Activated CD8-positive, alpha-beta memory T cell treated with anti-CD3 and anti-CD28 coated beads, Interleukin-2, amount 50 U/mL, for 24 hours (primary cell): ENCODE data around the gene RBMY1F.
"Not testable (repeated sequence)": the region's sequence is repeated elsewhere in the genome, so short reads cannot be mapped to it uniquely, and the experiment has no call there.

ENCODE experiments used
- DNase-seq: peaks from one replicate; pipeline ENCODE4 v3.0.0-alpha.2; 2020; ENCODE audit errors: extremely low read depth

The RBMY1F gene

DNA sequence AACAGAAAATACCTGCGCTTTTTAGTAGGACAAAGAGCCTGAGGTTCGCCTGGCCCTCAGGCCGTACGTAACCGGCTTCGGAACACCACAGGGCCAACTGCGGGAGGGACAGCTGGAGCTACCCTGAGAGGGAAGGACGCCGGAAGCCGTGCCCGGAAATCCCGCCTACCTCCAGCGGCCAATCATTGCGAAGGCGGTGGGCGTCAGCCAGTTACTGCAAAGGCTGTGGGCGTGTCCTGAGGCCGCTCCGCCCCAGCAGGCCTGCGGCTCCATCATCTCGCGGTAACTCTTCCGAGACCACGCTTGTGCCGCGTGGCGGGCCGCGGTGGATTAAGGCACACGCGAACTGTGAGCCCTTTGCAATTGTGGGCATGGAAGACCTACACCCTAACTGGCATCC is at the start of gene RBMY1F:
Gene RBMY1F, minus strand, starts transcription at position 101 of the 400 bp plus-strand sequence. CDS start 1,954 bp downstream, outside the sequence.
- DNase-seq, result not testable (repeated sequence)

DNA sequence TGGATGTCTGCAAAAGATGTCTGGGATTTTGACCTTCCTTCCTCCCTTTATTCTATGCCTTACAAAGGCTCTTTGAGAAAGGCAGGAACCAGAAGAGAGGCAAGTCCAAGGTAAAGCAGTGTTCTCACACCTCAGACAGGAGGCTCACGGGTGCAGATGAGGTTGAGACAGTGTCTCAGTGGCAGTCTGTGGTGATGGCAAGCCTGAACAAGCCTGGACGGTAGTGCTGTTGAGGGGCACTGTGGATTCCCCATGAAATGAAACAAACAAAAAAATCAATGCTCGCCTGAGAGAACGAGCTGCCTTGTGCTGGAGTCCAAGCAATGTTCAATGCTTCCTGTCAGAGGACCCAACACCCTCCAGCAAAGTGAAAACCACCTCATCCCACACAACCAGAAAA is 31.6 kb downstream of the RBMY1F start:
- DNase-seq, result not testable (repeated sequence)

DNA sequence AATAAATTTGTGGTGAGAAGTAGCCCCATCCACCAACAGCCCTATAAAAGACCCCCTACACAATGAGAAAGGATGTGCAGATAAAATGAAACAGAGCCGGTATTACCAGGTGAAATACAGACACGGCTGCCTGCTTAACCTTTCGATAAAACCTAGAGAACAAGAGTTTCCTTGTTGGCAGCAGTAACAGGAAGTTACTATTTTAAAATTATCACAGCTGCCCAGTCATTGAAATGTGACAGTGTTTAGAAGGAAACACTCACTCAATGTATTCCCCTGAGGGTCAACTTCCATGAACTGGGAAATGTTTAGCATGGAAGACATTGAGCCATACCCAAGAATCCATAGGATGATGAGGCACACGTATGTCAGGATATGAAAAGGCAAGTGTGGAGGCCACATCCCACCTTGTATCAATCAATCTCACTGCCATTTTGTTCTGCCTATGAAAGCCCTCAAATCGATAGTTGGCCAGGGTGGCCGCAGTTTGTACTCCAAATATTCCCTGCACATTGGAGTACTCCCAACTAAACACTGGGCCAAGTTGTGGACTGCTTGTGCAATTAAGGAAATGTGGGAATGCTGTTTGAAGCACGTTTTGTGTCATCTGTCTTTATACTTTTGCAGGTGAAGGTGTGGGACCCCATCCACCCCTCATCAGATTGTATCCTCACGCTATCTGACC is 41.6 kb downstream of the RBMY1F start:
- not testable (repeated sequence) for DNase-seq

DNA sequence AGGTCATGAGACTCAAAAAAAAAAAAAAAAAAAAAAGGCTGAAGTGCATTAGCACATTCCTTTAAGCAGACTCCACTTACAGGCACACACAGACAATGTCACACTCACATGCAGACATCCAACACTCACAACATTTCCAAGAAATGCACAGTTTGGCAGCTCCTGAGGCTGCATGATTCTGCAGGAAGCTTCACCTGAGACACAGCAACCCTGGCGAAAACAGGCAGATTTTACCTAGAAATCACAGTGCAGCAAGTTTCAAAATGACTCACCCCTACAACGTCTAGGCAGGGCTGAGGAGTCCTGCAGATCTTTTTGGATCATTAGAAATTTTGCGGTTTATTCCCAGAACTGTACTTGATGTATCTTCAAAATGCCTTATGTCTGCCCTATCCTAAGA is 48.0 kb downstream of the RBMY1F start:
- not testable (repeated sequence) for DNase-seq

DNA sequence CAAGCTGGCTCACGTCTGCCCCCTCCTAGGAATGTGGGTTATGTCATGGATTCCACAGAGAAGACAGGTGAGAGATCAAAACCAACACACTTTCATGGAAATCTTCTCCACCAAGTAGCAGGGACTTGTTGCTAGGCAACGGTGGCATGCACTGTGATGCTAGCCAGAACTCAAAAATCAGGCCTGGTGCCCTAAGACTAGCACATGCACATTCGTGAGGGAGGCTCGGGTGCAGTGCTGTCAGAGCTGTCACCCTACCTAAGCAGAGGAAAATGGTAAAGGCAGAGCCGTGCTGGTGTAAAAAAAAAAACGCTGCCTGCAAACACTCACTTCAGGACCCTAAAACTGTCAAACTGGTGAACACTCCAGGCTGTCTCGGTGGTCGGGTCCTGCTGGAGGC is 52.2 kb downstream of the RBMY1F start:
- DNase-seq, result not testable (repeated sequence)
